Lung microvascular endothelial cell (primary cell): ENCODE data around the gene ZC3H14. TPM values are rescaled to one million over a fixed set of nuclear protein-coding genes. Genes with fewer than 3 reads are reported as not detected.

Source experiments
- DNase-seq, 2 donors: peaks; one replicate each; pipeline versions ENCODE4 v3.0.0 to v3.0.0-alpha.2; 2010; ENCODE audit warnings: low read depth in 2 of 2
- total RNA-seq: library from RNA; depleted of rRNA; stranded (reverse); fragments of >200 nt; gene quantifications from 2 replicates; pipeline ENCODE4 v1.2.1, GENCODE V29; 2014

ZC3H14 gene
- total RNA-seq, 1 donor from 2014 or later: 47.2 TPM

DNA sequence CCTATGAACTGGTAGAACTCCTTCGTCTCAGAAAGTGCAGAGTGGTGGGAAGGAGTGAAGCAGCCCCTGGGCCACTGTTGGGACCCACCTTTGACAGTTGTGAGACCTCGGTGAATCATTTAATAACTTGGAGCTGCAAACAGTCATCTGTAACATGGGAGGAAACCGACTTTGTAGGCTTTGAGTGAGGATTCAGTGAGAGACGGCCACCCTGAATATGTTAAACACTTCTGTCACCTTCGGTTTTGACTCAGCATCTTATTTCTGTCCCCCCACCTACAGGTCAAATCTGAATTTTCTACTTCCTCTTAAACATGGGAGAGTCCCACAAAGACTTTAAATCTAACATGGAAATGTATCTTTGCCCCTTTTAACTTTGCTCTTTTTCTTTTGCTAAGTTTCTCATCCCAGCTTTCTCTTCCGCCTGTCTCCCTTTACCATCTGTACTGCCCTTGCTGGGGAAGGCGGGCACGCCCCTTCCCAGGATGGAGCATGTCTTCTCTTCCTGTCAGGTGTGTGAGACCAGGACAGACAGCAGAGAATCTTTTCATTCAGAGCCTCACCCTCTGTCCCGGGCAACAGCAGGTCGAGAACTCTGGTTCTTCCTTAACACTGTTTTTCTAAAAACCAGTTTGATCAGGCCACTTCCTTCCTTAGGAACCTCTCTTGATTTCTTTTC is 37.1 kb downstream of the ZC3H14 start:
- no peak for DNase-seq

DNA sequence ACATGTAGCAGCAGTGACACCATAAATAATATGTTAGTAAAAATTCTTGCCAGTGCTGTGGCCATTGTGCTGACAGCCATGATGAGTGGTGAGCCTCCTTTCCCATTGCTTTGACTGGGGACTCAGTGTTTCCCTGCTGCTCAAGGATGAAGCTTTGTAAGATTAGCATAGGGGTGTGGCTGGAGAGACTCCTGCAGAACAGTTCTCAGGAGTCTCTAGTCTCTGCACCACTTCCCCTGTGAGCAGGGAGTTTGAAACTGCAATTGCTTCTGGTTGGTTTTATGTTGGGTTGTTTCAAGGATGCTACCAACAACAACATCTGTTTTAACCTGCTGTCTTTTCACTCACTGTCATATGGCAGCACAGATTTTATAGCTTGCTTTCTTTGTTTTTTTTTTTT is 41.4 kb downstream of the ZC3H14 start:
- DNase-seq: no peak

DNA sequence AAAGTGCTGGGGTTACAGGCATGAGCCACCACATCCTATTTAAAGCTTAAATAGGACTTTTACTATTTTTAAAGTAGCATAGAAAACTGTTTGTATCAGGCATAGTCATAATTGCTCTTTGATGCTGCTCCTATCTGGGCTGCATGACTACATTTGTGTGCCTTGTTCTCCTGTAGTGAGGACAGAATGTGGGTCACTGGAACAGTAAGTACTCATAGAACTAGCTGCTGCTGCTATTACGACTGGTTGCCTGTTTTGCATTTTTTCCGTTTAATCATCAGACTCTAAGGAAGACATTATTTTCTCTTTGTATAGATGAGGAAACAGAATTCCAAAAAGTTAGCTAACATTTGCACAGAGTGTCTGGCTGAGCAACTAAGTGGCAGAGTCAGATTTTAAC is 42.8 kb downstream of the ZC3H14 start:
- DNase-seq: no peak

DNA sequence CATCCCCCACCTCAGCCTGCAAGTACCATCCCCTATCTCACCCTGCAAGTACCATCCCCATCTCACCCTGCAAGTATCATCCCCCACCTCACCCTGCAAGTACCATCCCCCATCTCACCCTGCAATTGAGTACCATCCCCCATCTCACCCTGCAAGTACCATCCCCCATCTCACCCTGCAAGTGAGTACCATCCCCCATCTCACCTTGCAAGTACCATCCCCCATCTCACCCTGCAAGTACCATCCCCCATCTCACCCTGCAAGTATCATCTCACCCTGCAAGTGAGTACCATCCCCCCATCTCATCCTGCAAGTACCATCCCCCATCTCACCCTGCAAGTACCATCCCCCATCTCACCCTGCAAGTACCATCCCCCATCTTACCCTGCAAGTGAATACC is 45.0 kb downstream of the ZC3H14 start:
- no peak for DNase-seq

DNA sequence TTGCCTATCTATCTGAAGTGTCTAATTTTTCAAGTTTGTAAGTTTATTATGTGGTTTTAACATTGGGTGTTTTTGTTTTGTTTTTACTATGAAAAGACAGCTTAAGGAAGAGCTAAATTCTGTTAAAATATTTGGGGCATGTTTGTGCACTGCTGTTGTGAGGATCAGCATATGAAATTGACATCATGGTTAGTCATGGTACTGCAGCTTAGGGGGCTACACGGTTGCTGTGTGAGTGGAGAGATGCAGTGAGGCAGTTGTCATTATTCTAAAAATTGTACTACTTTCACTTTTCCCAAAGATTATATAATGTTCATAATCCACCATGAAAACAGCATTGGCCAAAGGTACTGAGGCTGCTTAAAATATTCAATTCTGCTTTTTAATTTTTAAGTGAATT is 49.0 kb downstream of the ZC3H14 start:
- peak; percentile 22 to 31 for DNase-seq

DNA sequence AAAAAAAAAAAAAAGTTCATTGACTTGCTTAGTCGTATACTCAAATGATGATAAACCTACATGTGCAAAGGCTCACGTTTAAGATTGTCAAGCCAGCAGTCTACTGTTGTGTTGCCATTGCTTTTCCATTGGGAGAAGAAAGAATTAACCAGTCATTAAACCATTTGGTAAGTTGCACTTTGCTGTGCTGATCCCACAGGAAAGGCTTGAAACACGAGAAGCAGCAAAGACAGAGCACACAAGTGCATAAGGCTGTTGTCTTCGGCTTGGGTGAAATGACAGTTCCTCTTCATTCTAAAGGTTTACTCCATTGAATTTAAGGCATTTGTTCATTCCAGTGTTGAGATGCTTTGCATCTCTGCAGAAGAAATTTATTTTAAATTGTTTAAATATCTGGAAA is 50.1 kb downstream of the ZC3H14 start:
- peak; percentile 5 for DNase-seq

DNA sequence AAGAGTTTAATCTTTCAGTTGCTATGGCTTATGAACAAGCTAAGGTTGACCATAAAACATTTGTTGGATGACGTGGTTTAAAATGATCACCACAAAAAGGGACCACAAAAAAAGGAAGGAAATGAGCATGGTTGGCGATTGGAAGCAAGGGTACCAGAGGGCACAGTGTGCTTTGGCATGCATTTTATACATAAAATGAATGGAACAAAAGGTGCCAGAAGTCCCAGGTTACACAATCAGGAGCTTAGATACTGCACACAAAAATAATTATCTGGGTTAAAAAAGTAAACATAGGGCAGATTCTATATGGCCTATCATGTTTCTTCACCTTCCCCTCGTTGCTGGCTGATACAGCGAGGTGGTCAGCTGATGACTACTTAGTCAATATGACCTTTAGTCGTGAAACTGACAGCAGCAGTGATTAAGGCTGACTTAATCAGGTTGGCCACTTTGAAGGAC is 50.7 kb downstream of the ZC3H14 start:
- peak; percentile 66 to 89 for DNase-seq

DNA sequence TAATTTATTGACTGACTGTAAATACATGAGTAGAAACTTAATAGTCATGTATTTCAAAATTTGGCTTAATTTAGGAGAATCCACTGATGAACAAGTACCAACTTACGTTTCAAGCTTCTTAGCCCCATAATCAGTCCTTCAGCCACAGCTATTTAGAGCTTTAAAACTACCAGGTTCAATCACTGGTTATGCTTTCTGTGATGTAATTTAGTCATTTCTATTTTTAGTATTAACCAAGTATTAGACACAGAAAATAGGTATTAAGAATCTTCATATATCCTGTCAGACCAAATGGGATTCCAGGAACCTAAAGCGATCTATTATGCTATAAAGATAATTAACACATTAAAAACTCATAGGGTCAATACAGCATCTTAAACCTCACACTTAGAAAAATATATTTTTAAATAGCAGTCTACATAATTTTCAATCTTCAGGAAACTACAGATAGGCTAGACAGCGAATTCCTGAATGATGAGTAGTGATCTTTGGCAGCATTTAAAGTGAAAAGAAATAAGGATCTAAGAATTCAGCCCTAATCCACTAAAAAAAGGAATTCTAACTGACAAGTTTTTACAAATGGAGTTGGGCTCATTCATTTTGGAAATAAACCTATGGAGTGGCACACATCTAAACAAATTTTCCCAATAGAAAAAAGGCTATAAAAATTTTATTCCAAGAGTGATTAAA is 51.5 kb downstream of the ZC3H14 start:
- peak; percentile 43 to 74 for DNase-seq

DNA sequence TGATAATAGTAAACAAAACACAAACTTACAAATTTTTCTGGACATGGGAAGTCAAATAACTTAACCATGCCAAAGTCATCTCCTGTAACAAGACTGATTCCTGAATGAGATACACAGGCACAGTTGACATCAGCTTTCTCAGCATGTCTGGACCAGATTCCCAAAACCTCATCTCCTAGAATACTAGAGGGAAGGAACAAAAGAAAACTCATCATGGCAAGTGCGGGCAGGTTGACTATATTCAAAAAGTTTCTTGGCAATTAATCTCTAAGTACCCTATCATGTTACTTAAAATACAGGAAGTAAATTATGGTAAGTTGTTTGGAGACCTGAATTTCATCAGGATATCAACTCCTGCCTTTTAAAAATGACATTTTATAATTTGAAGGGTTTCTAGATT is 53.9 kb downstream of the ZC3H14 start:
- DNase-seq: no peak

DNA sequence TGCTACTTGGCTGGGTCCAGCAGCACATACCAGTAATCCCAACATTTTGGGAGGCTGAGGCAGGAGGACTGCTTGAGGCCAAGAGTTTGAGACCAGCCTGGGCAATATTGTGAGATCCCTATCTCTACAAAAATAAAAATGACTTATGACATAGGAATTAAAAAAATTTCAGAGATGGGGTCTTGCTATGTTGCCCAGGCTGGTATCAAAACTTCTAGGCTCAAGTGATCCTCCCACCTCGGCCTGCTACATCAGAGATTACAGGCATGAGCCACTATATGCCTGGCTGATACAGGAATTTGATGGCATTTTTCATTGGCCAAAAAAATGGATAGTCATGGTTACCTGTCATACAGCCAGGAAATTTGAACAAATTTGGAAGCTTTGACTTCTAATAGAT is 54.6 kb downstream of the ZC3H14 start:
- DNase-seq: no peak

DNA sequence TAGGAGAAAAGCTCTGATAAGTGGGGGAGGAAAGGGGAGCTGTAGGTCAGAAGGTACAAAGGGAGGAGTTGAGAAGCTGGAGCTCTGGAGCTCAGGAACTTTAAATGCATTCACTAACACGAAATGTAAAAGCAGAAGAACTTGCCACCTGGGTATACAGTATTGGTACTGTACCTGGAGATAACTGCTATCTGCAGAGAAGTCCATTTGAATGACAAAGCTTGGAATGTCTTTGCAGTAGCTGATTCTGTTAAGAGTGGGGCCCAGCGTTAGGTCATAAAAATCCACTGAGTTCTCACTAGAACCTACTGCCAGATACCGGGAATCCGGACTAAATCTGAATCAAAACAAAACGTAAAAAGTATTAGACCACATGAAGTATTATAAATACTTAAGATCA is 55.6 kb downstream of the ZC3H14 start:
- no peak for DNase-seq

DNA sequence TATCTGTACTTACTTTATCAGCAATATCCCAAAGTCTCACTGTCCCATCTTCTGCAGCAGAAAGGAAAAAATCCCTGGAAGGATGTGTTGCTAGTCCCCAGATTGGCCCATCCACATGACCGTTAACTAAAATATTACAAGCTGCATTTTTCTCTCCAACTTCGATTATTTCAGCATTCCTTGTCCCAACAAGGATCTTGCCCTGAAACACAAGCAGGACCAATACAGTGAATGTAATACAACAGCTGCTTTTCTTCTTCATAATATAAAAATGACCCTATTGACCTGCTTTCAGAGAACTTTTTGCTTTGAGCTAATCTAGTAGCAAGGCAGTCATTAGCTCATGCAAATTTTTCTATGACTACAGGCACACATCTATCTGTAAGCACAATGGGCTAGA is 58.3 kb downstream of the ZC3H14 start:
- DNase-seq: no peak

DNA sequence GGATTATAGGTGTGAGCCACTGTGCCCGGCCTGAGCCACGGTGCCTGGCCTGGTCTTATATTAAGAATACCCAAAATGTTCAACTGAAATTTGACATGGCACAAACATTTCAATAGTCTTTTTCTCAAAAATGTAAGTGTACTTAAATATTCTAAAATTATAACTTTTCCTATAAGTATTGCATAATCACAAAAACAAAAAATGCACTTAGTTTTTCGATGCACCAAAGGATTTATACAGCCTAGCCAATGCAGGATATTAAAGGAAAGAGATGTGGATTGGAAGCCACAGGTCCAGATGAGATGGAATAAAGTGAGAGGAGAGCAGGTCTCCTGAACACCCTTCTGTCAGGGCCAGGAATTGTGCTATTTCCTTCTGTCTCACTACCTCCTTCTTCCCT is 62.8 kb downstream of the ZC3H14 start:
- DNase-seq: no peak

DNA sequence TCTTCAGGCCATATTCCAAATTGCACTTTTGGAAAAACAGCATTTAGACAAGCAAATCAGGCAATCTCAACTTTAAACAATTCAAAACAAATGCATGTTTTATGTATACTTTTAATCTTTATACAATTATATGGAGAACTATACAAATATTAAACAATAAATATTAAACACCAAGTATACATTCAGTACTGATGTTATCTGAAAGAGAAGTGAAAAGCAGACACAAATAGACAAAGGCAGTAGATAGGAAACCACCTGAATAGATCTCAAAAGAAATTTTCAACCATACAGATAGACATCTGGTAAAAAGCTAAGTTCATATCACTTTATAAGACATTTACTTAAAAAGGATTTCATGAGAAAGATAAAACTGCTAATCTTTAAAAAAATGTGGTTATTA is 65.2 kb downstream of the ZC3H14 start:
- DNase-seq: no peak

DNA sequence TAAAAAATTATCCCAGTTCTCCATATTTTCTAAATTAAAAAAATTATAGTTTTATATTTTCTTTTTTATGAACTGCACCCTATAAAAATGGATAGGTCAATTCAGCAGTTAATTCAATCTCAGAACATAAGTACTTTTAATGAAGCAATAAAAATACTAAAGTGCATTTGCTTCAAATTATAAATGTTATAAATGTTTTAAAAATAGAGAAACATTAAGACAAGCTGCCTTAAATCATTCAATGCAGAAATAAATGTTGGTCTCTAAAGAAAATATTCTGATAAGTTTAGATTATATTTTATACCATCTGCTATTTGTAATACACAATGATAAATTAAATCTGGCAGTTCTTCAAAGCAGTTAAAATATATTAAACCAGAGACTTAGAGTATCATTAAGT is 65.6 kb downstream of the ZC3H14 start:
- no peak for DNase-seq

DNA sequence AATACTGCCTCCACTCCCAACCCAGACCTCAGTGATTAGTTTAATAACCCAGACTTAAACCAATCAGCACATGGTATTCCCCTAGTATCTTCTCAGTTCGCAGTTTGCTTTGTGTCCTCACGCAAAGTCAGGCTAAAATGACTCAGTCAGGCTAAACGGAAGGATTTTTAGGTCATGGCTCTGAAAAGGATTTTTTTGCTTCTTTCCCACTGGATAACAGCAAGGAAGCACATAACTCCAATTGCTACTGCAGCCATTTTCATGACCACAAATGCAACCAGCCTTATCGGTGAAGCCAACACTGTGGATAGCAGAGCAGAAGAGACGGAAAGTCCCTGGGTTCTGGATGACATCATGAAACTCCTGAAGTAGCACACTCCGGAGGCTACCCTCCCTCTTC is 67.7 kb downstream of the ZC3H14 start:
- peak in 1 of 2 donors; percentile 34 for DNase-seq

DNA sequence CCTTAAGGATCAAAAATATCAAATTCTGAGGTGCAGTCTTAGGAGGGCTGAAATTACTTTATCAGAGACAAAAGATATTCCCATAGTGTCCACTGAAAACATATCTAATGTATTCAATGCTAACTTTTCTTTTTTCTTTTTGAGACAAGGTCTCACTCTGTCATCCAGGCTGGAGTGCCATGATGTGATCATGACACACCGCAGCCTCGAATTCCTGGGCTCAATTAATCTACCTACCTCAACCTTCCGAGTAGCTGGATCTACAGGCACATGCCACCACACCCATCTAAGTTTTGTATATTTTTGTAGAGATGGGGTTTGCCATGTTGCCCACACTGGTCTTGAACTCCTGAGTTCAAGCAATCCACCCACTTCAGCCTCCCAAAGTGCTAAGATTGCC is 68.3 kb downstream of the ZC3H14 start:
- no peak for DNase-seq

DNA sequence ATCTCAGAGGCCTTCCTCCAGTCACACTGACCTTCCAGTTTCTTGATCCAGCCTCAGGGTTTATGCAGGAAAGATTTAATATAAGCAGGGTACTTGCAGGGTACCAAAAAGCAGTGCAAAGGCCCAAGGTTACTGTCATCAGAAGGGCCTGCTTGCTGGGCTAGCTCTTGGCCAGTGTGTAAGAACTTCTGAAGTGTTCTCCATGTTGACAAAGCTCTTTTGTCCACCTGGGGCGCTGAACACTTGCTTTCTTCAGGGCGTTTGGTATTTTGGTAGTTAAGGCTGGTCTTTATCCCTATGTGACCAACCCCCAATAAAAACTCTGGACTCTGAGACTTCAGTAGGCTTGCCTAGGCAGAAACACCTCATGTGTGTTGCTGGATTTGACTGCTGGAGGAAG is 69.7 kb downstream of the ZC3H14 start:
- DNase-seq: no peak

DNA sequence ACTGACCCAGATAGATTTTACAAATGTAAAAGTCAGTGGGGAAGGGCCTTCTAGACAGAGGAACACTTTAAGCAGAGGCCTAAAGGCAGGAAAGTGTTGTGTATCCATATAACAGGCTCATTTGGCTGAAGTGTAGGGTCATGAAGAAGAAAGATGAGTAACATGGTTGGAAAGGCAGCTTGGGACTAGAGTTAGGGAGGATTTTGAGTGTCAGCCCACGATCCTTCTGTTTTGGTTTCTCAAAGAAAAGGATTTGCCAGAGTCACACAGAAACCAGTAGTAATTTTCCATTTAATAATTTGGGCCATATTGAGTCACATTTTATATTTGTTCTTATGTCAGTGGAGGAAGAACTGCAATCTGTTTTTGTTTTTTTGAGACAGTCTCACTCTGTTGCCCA is 76.4 kb downstream of the ZC3H14 start:
- no peak for DNase-seq

DNA sequence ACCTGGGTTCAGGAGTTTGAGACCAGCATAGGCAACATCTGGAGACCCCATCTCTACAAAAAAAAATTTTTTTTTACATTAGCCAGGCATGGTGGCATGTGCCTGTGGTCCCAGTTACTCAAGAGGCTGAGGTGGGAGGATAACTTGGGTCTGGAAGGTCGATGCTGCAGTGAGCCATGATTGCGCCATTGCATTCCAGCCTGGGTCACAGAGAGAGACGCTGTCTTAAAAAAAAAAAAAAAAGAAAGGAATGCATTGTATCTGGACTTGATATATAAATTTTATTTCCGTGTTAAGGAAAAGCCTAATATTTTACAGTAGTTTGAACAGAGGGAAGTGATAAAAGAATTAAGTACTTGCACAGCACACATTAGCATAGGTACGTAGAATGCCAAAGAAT is 97.2 kb downstream of the ZC3H14 start:
- DNase-seq: no peak

DNA sequence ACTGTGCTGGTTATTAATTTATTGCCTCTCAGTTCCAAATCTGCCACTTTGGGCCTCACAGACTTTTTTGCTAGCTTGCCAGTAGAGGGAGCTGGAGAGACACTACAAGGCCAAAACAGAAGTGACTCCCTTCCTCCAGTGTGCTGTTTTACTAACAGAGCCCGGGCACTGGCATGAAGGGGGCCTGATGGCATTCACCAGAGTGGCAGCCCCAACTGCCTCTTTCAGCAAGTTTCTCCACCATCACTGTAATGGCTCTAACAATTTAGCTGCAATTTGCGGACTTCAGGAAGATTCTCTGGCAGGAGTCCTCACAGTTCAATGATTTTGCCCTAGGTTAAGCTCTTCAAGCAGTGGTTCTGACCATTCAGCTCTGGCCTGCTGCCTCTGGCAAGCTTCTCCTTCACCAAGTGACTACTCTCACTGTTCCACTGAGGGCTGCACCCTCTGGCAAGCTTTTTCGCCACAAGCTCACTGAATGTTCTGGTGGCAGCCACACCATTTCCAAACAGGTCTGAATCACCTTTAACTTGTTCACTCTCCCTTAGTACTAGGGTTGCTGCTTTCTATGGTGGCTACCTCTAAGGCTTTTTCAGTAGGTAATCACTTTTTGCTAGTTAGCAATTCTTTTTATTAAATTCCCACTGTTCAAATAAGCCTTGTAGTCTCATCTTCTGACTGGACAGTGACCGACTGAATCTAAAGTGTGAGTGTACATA is 104.9 kb downstream of the ZC3H14 start:
- peak; percentile 77 to 84 for DNase-seq

DNA sequence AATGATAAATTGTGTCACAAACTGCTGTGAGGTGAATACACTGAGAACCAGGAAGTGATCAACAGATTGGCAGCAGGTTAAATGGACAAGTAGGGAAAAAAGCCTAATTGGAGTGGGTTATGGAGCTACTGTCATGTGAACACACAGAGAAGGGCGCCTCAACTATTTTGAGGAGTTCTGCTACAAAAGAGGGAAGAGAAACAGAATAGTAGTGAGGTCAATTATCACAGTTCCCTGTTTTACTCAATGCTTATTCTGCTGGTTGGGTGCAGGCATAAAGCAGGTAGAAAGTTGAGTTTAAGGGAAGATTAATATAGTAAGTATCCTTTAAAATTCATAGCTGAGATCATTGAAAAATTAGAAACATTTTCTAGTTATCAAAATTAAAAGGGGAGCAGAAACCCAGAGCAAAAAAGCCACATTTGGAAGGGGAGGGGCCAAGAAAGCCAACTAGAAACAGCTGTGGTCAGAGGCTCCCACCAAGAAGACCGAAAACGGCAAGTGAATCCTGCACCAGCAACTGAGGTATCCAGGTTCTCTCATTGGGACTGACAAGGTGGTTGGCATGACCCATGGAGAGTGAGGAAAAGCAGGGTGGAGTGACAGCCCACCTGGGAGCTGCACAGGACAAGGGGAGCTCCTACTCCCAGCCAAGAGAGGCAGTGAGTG is 105.7 kb downstream of the ZC3H14 start:
- no peak for DNase-seq
